ENCODE results near the gene CENPX.

Gene CENPX

GRCh38 chr17:82022310-82022980 is at the start of gene CENPX:
CENPX (minus strand) TSS chr17:82022878; CDS start chr17:82022861, 17 bp downstream.
- peak; percentile 69 for DNase-seq

DNA sequence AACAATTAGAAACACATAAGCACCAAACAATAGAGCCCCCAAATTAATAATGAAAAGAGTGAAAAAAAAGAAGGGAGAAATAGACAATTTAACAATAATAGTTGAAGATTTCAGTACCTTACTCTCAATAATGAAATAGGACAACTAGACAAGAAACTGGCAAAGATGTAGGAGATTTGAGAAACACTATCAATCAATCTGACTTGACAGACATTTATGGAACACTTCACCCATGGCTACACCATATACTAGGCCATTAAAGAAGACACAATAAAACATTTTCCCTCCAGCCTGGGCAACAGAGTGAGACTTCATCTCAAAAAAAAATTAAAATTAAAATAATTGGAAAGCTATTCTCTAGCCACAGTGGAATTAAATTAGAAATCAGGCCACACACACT is 47.9 kb upstream of the CENPX start:
- DNase-seq: no peak

DNA sequence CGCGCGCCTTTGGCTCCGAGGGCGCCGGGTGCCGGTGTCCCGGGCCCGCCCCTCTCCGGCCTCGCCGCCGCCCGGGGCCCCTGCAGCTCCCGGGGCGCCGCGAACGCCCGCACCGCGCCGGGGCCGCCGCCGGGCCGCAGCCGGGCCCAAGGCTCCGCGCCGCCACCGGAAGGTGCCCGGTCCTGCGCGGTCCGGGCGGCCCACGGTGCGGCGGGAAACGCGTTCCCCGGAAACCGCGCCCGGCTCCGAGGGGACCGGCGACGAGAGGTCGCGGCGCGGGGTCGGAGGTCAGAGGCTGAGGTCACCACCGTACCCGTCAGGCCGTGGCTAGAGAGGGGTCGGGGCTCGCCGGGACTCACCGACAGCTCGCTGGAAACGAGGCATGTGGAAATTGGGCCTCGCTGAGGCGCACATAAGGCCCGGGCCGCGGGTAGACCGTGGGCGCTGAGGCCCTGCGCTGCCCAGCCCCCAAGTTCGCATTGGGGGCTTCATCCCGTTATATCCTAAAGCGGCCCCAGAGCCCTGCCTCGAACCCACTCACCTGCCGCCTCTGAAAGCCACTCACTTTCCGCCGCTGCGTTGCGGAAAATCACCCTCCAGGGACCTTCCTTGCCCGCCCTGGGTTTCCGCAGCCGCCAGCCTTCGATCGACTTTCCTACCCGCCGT is 43.1 kb upstream of the CENPX start, which contains the start of gene DUS1L:
DUS1L (minus strand) TSS at position 167 of the 666 bp plus-strand sequence. CDS start 745 bp downstream, outside the sequence.
- DNase-seq: peak; percentile 90

- no peak for DNase-seq
Measured at GRCh38 chr17:82065193-82065637, 42.5 kb upstream of the CENPX start.

- no peak for DNase-seq
Measured at GRCh38 chr17:82064433-82065192, 41.9 kb upstream of the CENPX start.

GRCh38 chr17:82063424-82064415 is 41.0 kb upstream of the CENPX start:
- no peak for DNase-seq

DNA sequence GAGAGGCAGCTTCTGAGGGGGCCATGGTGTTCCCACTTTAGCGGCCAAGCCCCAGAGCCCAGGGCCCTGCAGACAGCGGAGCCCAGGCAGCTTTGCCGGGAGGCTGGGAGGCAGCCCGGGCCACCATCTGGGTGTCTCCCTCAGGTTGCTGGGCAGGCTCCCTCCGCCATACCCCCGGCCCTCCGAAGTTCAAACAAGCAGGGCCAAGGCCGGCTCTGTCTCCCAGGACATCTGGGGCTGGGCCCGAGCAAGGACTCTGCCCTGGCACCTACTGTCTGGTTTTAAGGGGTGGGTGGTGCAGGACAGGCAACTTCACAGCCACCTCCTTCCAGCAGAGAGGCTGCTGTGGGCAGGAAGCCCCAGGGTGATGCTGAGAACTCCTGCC is 40.3 kb upstream of the CENPX start:
- no peak for DNase-seq

GRCh38 chr17:82062076-82062983 is 39.7 kb upstream of the CENPX start:
- no peak for DNase-seq

DNA sequence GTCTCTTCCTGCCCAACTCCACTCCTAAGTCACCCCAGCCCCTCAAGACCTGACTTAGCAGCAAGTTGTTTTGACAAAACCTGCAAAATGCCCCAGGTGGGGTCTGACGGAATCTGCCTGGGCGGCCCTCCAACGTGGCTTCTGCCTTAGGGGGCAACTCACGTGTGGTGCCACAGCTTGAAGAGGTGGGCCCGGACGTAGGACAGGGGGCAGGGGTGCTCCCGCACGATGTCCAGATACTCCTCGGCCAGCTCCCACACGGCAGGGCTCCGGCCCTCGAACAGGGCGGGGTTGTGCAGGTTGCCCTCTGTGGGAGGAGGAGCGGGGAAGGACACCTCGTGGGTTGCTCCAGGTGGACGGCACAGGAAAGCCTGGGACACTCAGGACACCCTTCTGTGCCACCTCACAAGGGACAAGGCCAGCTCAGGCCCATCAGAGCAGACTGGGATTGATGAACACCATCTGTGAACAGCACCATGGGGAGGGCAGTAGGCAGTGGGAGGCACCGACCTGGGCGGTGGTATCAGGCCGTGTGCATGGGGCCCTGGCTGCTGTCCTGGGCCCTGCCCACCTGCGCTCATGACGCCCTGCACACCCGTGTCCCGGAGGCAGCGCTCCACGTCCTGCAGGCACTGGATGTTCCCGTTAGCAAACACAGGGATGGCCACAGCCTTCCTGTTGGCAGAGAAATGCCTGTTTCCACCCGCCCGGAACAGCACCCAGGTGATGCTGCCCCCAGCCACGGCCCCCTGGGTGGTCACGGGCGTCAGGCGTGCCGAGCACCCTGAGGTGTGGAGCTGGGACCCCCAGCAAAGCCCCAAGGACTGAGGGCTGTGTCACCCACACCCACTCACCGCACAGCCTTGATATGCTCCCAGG is 38.6 kb upstream of the CENPX start:
- DNase-seq: no peak

- DNase-seq: no peak
Measured at GRCh38 chr17:82060614-82061013, 37.9 kb upstream of the CENPX start.

GRCh38 chr17:82060001-82060380 is 37.3 kb upstream of the CENPX start:
- no peak for DNase-seq

DNA sequence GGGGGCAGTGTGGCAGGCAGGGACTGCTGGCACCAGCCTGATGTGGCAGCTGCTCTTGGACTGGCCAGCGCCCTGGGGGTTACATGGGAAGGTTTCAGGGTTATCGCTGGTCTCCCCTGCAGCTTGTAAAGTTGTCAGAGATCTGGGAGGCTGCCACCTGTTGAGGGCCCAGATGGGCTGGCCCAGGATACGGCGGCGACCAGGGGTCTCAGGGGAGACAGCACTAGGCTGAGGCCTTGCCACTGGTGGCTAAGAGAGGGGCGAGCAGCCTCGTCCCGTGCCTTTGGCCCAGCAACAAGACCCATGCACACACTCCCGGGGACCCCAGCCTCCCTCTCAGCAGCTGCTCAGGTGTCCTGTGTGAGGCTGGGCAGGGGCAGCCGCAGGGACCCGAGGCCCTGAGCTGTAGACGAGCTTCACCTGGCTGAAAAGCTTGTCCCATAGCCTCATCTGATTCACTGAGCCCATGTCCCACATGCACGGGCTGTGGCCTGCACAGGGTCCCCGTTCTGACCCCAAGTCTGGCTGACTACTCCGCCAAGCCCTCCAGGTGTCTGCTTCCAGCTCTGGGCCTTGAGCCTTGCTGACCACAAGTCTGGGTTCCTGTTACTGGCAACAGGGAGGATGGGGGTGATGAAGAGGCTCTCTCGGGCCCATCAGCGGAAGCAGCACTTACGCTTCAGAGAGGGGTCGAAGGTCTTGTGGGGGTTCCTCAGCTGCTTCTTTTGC is 36.8 kb upstream of the CENPX start:
- no peak for DNase-seq

GRCh38 chr17:82058855-82059249 is 36.2 kb upstream of the CENPX start:
- DNase-seq: no peak

DNA sequence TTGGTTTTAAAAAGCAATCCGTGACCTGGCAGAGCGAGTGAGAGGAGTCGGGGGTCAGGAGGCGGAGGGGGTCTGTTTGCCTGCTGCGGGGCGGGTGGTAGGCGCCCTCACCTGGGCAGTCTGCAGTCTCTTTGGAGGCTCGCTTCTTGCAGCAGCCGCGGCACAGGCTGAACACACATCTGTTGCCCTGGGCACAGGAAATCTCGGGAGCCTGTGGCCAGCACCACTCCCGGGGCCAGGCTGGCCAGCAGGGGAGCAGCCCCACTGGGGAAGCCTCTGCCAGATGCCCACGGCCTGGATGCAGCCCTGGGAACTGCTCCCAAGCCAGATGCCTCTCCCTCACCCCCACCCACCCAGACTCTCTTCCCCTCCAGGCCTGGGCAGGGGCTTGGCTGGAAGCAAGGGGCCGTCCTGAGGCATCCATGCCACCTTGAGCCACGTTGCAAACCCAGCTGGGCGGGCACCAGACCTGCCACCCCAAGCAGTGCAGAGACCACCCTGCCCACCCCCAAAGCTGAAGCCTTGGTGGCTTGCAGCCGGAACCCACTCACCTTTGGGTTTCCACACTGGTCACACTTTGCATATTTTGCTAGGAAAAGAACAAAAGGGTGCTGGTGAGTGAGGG is 35.7 kb upstream of the CENPX start:
- no peak for DNase-seq

GRCh38 chr17:82056729-82057621 is 34.3 kb upstream of the CENPX start:
- DNase-seq: no peak

GRCh38 chr17:82055965-82056728 is 33.5 kb upstream of the CENPX start:
- no peak for DNase-seq
